ENCODE data around the gene RPRML.

DNA sequence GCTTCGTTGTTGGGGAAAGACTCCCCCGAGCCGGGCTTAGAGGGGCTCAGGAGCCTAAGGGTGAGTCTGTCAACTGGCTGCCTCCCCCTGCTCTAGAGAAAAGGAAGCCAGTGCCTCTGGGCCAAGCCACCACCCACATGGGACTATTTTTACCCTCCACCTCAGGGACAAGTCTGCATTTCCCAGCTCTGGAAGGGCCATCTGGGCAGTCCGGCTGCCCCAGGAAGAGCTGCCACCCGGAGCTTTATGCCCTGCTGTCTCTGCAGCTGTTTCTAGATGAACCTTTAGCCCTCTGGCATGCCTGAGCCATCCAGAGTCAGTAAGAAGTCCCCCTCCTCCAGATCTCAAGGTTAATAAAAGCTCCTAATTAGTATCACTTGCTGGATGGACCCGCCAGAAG is 5.3 kb upstream of the RPRML start:
- TF ChIP-seq EZH2 (IDR thresholded peaks at IDR 0.05; ENCODE audit: borderline replicate concordance, low read depth, low read length, poor library complexity, severe bottlenecking): no peak
- TF ChIP-seq, protein P1, sequence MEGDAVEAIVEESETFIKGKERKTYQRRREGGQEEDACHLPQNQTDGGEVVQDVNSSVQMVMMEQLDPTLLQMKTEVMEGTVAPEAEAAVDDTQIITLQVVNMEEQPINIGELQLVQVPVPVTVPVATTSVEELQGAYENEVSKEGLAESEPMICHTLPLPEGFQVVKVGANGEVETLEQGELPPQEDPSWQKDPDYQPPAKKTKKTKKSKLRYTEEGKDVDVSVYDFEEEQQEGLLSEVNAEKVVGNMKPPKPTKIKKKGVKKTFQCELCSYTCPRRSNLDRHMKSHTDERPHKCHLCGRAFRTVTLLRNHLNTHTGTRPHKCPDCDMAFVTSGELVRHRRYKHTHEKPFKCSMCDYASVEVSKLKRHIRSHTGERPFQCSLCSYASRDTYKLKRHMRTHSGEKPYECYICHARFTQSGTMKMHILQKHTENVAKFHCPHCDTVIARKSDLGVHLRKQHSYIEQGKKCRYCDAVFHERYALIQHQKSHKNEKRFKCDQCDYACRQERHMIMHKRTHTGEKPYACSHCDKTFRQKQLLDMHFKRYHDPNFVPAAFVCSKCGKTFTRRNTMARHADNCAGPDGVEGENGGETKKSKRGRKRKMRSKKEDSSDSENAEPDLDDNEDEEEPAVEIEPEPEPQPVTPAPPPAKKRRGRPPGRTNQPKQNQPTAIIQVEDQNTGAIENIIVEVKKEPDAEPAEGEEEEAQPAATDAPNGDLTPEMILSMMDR (conservative IDR thresholded peaks at IDR 0.05; ENCODE audit: low read depth, low read length): no peak
